NCI-H2196 (cell line): ENCODE results near the gene FOXQ1.
"Not testable (repeated sequence)": the region's sequence is repeated elsewhere in the genome, so short reads cannot be mapped to it uniquely, and the experiment has no call there.

Experiments
- DNase-seq: peaks from one replicate; lab custom pipeline; 2025; ENCODE audit not compliant: unreplicated experiment; lab: John Stamatoyannopoulos, UW

The FOXQ1 gene

GRCh38 chr6:1290805-1291204, 21.1 kb upstream of the FOXQ1 start:
- DNase-seq = no peak

GRCh38 chr6:1291381-1291780, 20.5 kb upstream of the FOXQ1 start:
- no peak for DNase-seq

- DNase-seq = no peak
Measured at GRCh38 chr6:1295420-1295819, 16.5 kb upstream of the FOXQ1 start.

GRCh38 chr6:1296079-1296478, 15.8 kb upstream of the FOXQ1 start:
- no peak for DNase-seq

GRCh38 chr6:1296542-1296941, 15.4 kb upstream of the FOXQ1 start:
- no peak for DNase-seq

GRCh38 chr6:1297746-1298145, 14.2 kb upstream of the FOXQ1 start:
- DNase-seq = no peak

- DNase-seq = no peak
Measured at GRCh38 chr6:1298768-1299167, 13.1 kb upstream of the FOXQ1 start.

- no peak for DNase-seq
Measured at GRCh38 chr6:1306133-1306532, 5.8 kb upstream of the FOXQ1 start.

GRCh38 chr6:1309366-1309765, 2.5 kb upstream of the FOXQ1 start:
- no peak for DNase-seq

- no peak for DNase-seq
Measured at GRCh38 chr6:1310628-1311399, 1.1 kb upstream of the FOXQ1 start.

GRCh38 chr6:1312203-1312472, 240 bp downstream of the FOXQ1 start:
- DNase-seq = no peak

GRCh38 chr6:1312473-1313367, 822 bp downstream of the FOXQ1 start:
- no peak for DNase-seq

- DNase-seq = no peak
Measured at GRCh38 chr6:1313384-1313766, 1.5 kb downstream of the FOXQ1 start.

- DNase-seq = no peak
Measured at GRCh38 chr6:1313767-1314503, 2.0 kb downstream of the FOXQ1 start.

- DNase-seq = no peak
Measured at GRCh38 chr6:1314617-1315016, 2.7 kb downstream of the FOXQ1 start.

GRCh38 chr6:1315201-1315559, 3.3 kb downstream of the FOXQ1 start:
- no peak for DNase-seq

GRCh38 chr6:1315560-1316386, 3.9 kb downstream of the FOXQ1 start:
- DNase-seq = no peak

- peak; percentile 8 for DNase-seq
Measured at GRCh38 chr6:1316489-1316971, 4.6 kb downstream of the FOXQ1 start.

GRCh38 chr6:1317302-1317815, 5.5 kb downstream of the FOXQ1 start:
- no peak for DNase-seq

- no peak for DNase-seq
Measured at GRCh38 chr6:1318036-1318435, 6.1 kb downstream of the FOXQ1 start.

- DNase-seq = not testable (repeated sequence)
Measured at GRCh38 chr6:1318584-1318983, 6.7 kb downstream of the FOXQ1 start.
